K562 (cell line): ENCODE measurements around the gene DYNC1H1. TPM values are rescaled to one million over a fixed set of nuclear protein-coding genes. Genes with fewer than 3 reads are reported as not detected.

Experiments
- ESRRB ChIP-seq: fragments of 250-450 bp; sonication (Bioruptor Pico); IDR thresholded peaks from 2 replicates; pipeline ENCODE4 v1.5.0; 2020; ENCODE audit warnings: mild to moderate bottlenecking, moderate library complexity, borderline replicate concordance
- MAFF ChIP-seq: IDR thresholded peaks from 2 replicates; pipeline ENCODE4 v1.6.1; 2012; ENCODE audit warnings: low read length, improper control_type of control experiment
- MCM7 ChIP-seq, 2 experiments: fragments of 450-650 bp; IDR thresholded peaks; 2 replicates each; pipeline ENCODE4 v1.6.1; 2016 to 2018
- MECOM ChIP-seq: fragments of 250-450 bp; sonication (Bioruptor Pico); IDR thresholded peaks from 2 replicates; pipeline ENCODE4 v1.8.0; 2022; ENCODE audit warnings: inconsistent platforms
- NFIX ChIP-seq: fragments of 250-450 bp; sonication (Bioruptor Pico); IDR thresholded peaks from 2 replicates; pipeline ENCODE4 v1.4.0; 2020; ENCODE audit warnings: low read depth, mild to moderate bottlenecking, moderate library complexity
- SAFB2 ChIP-seq: fragments of 200-400 bp; formaldehyde crosslinking; IDR thresholded peaks from 2 replicates; pipeline ENCODE4 v1.6.1; 2018; ENCODE audit warnings: borderline replicate concordance, low read length, low read depth, moderate library complexity; ENCODE audit not compliant: severe bottlenecking
- SLC30A9 ChIP-seq: fragments of 250-450 bp; sonication (Bioruptor Pico); IDR thresholded peaks from 2 replicates; pipeline ENCODE4 v1.8.0; 2022; ENCODE audit warnings: mild to moderate bottlenecking, moderate library complexity
- ZKSCAN3 ChIP-seq: fragments of 250-450 bp; sonication (Bioruptor Pico); IDR thresholded peaks from 2 replicates; pipeline ENCODE4 v1.4.0; 2020
- polyA plus RNA-seq, 8 experiments: library from polyadenylated mRNA; depleted of rRNA in 4 of 8; stranded (reverse) in 5 of 8; unstranded in 3 of 8; fragments of >200 nt; fragmentation: Nextera tagmentation in 2 of 8; fragmentation: Illumina TruSeq in 1 of 8; extraction: Ambion mirVana in 2 of 8; extraction: Trizol in 1 of 8; gene quantifications; 2 replicates each; pipeline versions ENCODE4 v1.2.1 to v1.2.3, GENCODE V29; 2011 to 2014; ENCODE audit warnings: inconsistent platforms in 1 of 8, missing spikeins in 1 of 8
- total RNA-seq, 7 experiments: library from RNA; depleted of rRNA in 6 of 7; stranded (reverse); fragments of >200 nt in 6 of 7; fragmentation: Illumina TruSeq in 2 of 7; extraction: Trizol in 2 of 7; gene quantifications; 2 replicates each; pipeline versions ENCODE4 v1.2.1 to v1.2.3, GENCODE V29; 2011 to 2021; ENCODE audit warnings: low replicate concordance in 1 of 7
- TF ChIP-seq, protein P1 (sequence below), 2 experiments: IDR thresholded peaks in 1 of 2; conservative IDR thresholded peaks in 1 of 2; 2 replicates each; pipeline ENCODE4 v1.6.1; 2016; ENCODE audit warnings: low read depth in 2 of 2, mild to moderate bottlenecking in 1 of 2, missing compliant biosample characterization in 1 of 2, missing genetic modification characterization in 1 of 2, moderate library complexity in 1 of 2
- TF ChIP-seq, protein P2 (sequence below), 2 experiments: fragments of 450-650 bp in 1 of 2; sonication (generic) in 1 of 2; formaldehyde crosslinking in 1 of 2; IDR thresholded peaks; 2 replicates each; pipeline versions ENCODE4 v1.7.1 to v1.9.0; 2016 to 2022; ENCODE audit warnings: inconsistent platforms in 1 of 2, mild to moderate bottlenecking in 1 of 2, missing genetic modification reagents in 1 of 2
- TF ChIP-seq, protein P3 (sequence below): fragments of 250-450 bp; sonication (Bioruptor Pico); IDR thresholded peaks from 2 replicates; pipeline ENCODE4 v1.5.0; 2021
- TF ChIP-seq, protein P4 (sequence below): IDR thresholded peaks from 2 replicates; pipeline ENCODE4 v1.6.1; 2014; ENCODE audit warnings: antibody characterized with exemption

Gene DYNC1H1
- total and polyA plus RNA-seq, 9 of the 15 experiments (the other 6 are each of a cell fraction or from before 2014, with no cell fraction given), result 31.9 to 335 (median 115) TPM

DNA sequence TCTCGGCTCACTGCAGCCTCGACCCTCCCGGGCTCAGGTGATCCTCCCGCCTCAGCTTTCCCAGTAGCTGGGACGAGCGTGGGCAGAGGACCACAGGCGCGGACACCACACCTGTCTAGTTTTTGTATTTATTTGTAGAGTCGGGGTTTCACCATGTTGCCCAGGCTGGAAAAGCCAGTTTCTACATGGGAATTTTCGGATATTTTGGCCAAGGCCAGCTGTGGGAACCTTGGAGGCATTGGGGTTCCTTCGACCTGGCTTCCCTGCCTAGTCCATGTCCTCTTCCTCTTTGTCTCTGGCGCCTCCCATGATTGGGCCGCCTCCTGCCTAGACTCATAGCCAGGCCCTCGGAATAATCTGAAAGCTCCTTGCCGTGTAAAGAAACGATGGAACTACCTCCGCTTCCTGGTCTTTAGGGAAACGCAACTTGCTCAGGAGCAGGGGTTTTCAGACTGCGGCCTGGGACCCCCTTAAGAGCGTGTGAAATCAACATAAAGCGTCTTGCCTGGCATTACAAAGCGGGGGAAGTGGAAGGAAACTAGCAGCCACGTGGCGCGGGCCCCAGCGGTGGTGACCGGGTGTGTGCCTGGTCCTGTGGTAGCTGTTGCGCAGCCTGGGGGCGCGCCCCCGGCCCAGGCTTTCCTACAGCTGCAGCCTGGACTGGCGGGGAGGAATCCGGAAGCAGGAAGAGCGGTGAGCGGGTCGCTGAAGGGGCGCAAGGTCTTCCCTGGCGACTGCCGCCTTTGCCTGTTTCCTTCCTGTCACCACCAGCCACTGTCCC is 123.8 kb downstream of the DYNC1H1 start (continued):
- TF ChIP-seq, protein P1, sequence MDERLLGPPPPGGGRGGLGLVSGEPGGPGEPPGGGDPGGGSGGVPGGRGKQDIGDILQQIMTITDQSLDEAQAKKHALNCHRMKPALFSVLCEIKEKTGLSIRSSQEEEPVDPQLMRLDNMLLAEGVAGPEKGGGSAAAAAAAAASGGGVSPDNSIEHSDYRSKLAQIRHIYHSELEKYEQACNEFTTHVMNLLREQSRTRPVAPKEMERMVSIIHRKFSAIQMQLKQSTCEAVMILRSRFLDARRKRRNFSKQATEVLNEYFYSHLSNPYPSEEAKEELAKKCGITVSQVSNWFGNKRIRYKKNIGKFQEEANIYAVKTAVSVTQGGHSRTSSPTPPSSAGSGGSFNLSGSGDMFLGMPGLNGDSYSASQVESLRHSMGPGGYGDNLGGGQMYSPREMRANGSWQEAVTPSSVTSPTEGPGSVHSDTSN (CRISPR knock-in tag; IDR thresholded peaks at IDR 0.05; ENCODE audit: low read depth), result no peak
- TF ChIP-seq, protein P1 (tag; conservative IDR thresholded peaks at IDR 0.05; ENCODE audit: low read depth), result no peak
- no peak for TF ChIP-seq ESRRB (CRISPR knock-in tag)
- TF ChIP-seq, protein P2, sequence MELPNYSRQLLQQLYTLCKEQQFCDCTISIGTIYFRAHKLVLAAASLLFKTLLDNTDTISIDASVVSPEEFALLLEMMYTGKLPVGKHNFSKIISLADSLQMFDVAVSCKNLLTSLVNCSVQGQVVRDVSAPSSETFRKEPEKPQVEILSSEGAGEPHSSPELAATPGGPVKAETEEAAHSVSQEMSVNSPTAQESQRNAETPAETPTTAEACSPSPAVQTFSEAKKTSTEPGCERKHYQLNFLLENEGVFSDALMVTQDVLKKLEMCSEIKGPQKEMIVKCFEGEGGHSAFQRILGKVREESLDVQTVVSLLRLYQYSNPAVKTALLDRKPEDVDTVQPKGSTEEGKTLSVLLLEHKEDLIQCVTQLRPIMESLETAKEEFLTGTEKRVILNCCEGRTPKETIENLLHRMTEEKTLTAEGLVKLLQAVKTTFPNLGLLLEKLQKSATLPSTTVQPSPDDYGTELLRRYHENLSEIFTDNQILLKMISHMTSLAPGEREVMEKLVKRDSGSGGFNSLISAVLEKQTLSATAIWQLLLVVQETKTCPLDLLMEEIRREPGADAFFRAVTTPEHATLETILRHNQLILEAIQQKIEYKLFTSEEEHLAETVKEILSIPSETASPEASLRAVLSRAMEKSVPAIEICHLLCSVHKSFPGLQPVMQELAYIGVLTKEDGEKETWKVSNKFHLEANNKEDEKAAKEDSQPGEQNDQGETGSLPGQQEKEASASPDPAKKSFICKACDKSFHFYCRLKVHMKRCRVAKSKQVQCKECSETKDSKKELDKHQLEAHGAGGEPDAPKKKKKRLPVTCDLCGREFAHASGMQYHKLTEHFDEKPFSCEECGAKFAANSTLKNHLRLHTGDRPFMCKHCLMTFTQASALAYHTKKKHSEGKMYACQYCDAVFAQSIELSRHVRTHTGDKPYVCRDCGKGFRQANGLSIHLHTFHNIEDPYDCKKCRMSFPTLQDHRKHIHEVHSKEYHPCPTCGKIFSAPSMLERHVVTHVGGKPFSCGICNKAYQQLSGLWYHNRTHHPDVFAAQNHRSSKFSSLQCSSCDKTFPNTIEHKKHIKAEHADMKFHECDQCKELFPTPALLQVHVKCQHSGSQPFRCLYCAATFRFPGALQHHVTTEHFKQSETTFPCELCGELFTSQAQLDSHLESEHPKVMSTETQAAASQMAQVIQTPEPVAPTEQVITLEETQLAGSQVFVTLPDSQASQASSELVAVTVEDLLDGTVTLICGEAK (IDR thresholded peaks at IDR 0.05), result no peak
- TF ChIP-seq, protein P2 (CRISPR knock-in tag; IDR thresholded peaks at IDR 0.05), result no peak
- TF ChIP-seq MECOM, result 0 out of 2 replicates have a peak, but pooled peaks have one; percentile 24
- no peak for TF ChIP-seq SAFB2
- TF ChIP-seq, protein P3, sequence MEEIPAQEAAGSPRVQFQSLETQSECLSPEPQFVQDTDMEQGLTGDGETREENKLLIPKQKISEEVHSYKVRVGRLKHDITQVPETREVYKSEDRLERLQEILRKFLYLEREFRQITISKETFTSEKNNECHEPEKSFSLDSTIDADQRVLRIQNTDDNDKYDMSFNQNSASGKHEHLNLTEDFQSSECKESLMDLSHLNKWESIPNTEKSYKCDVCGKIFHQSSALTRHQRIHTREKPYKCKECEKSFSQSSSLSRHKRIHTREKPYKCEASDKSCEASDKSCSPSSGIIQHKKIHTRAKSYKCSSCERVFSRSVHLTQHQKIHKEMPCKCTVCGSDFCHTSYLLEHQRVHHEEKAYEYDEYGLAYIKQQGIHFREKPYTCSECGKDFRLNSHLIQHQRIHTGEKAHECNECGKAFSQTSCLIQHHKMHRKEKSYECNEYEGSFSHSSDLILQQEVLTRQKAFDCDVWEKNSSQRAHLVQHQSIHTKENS, result no peak
- no peak for TF ChIP-seq MCM7 (IDR thresholded peaks at IDR 0.05)
- TF ChIP-seq SLC30A9 (CRISPR knock-in tag), result no peak
- TF ChIP-seq, protein P4, sequence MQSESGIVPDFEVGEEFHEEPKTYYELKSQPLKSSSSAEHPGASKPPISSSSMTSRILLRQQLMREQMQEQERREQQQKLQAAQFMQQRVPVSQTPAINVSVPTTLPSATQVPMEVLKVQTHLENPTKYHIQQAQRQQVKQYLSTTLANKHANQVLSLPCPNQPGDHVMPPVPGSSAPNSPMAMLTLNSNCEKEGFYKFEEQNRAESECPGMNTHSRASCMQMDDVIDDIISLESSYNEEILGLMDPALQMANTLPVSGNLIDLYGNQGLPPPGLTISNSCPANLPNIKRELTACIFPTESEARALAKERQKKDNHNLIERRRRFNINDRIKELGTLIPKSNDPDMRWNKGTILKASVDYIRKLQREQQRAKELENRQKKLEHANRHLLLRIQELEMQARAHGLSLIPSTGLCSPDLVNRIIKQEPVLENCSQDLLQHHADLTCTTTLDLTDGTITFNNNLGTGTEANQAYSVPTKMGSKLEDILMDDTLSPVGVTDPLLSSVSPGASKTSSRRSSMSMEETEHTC, result no peak
- no peak for TF ChIP-seq MAFF
- no peak for TF ChIP-seq NFIX
- no peak for TF ChIP-seq ZKSCAN3
